SK-N-SH (cell line): ENCODE data around the gene DDX54.

Source experiments
- CHD2 ChIP-seq: fragments of 150-350 bp; IDR thresholded peaks from 2 replicates; pipeline ENCODE4 v1.6.1; 2018; ENCODE audit warnings: low read length; ENCODE audit not compliant: partially characterized antibody
- EZH2phosphoT487 ChIP-seq: fragments of 200-600 bp; sonication (generic); IDR thresholded peaks from 2 replicates; pipeline ENCODE4 v1.6.1; 2017; ENCODE audit warnings: low read depth, mixed run types, mild to moderate bottlenecking, antibody characterized with exemption, moderate library complexity, borderline replicate concordance
- POLR2AphosphoS5 ChIP-seq: IDR thresholded peaks from 2 replicates; pipeline ENCODE4 v1.6.1; 2012; ENCODE audit warnings: low read depth, low read length
- RFX5 ChIP-seq: IDR thresholded peaks from 2 replicates; pipeline ENCODE4 v1.6.1; 2012; ENCODE audit warnings: mild to moderate bottlenecking, improper control_type of control experiment, low read length
- TF ChIP-seq, protein P1 (sequence below): fragments of 200-600 bp; sonication (generic); IDR thresholded peaks from 2 replicates; pipeline ENCODE4 v1.6.1; 2017; ENCODE audit warnings: antibody characterized with exemption, mild to moderate bottlenecking, moderate library complexity
- TF ChIP-seq, protein P2 (sequence below): IDR thresholded peaks from 2 replicates; pipeline ENCODE4; 2012

GRCh38 chr12:113207613-113208040 lies 22.3 kb upstream of the DDX54 start:
- TF ChIP-seq, protein P1, sequence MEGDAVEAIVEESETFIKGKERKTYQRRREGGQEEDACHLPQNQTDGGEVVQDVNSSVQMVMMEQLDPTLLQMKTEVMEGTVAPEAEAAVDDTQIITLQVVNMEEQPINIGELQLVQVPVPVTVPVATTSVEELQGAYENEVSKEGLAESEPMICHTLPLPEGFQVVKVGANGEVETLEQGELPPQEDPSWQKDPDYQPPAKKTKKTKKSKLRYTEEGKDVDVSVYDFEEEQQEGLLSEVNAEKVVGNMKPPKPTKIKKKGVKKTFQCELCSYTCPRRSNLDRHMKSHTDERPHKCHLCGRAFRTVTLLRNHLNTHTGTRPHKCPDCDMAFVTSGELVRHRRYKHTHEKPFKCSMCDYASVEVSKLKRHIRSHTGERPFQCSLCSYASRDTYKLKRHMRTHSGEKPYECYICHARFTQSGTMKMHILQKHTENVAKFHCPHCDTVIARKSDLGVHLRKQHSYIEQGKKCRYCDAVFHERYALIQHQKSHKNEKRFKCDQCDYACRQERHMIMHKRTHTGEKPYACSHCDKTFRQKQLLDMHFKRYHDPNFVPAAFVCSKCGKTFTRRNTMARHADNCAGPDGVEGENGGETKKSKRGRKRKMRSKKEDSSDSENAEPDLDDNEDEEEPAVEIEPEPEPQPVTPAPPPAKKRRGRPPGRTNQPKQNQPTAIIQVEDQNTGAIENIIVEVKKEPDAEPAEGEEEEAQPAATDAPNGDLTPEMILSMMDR: no peak
- no peak for TF ChIP-seq POLR2AphosphoS5
- TF ChIP-seq CHD2: no peak
- TF ChIP-seq, protein P2, sequence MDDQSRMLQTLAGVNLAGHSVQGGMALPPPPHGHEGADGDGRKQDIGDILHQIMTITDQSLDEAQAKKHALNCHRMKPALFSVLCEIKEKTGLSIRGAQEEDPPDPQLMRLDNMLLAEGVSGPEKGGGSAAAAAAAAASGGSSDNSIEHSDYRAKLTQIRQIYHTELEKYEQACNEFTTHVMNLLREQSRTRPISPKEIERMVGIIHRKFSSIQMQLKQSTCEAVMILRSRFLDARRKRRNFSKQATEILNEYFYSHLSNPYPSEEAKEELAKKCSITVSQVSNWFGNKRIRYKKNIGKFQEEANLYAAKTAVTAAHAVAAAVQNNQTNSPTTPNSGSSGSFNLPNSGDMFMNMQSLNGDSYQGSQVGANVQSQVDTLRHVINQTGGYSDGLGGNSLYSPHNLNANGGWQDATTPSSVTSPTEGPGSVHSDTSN: no peak
- TF ChIP-seq RFX5: no peak
- TF ChIP-seq EZH2phosphoT487: no peak
